H1 (cell line): ENCODE measurements around the gene KCNJ3.

Experiments used
- CTCF ChIP-seq, 3 experiments: IDR thresholded peaks; 1 replicate in 2 of 3; 2 replicates in 1 of 3; pipeline versions ENCODE4 v1.5.1 to v1.6.1; 2011; ENCODE audit warnings: low read length in 3 of 3, mild to moderate bottlenecking in 3 of 3, inconsistent platforms in 2 of 3, low read depth in 1 of 3, moderate library complexity in 1 of 3; ENCODE audit not compliant: insufficient read depth in 1 of 3; ENCODE audit errors: control extremely low read depth in 1 of 3
- EGR1 ChIP-seq: IDR thresholded peaks from 2 replicates; pipeline ENCODE4 v1.6.1; 2011; ENCODE audit warnings: low read depth, low read length, borderline replicate concordance
- EP300 ChIP-seq, 2 experiments: IDR thresholded peaks; 1 replicate in 1 of 2; 2 replicates in 1 of 2; pipeline ENCODE4 v1.6.1; 2011 to 2012; ENCODE audit warnings: low read depth in 2 of 2, low read length in 2 of 2, mild to moderate bottlenecking in 2 of 2, borderline replicate concordance in 1 of 2, inconsistent platforms in 1 of 2, moderate library complexity in 1 of 2
- POLR2A ChIP-seq, 2 experiments: IDR thresholded peaks; 1 replicate in 1 of 2; 2 replicates in 1 of 2; pipeline ENCODE4 v1.6.1; 2011; ENCODE audit warnings: low read depth in 2 of 2, low read length in 2 of 2, mild to moderate bottlenecking in 2 of 2; ENCODE audit errors: control extremely low read depth in 1 of 2
- SIX5 ChIP-seq: IDR thresholded peaks from 2 replicates; pipeline ENCODE4 v1.6.1; 2011; ENCODE audit warnings: mild to moderate bottlenecking, low read depth, low read length
- SUZ12 ChIP-seq: fragments of 200-600 bp; sonication (generic); IDR thresholded peaks from 2 replicates; pipeline ENCODE4 v1.6.1; 2012; ENCODE audit warnings: mild to moderate bottlenecking, inconsistent platforms, low read length, moderate library complexity, mixed read lengths

DNA sequence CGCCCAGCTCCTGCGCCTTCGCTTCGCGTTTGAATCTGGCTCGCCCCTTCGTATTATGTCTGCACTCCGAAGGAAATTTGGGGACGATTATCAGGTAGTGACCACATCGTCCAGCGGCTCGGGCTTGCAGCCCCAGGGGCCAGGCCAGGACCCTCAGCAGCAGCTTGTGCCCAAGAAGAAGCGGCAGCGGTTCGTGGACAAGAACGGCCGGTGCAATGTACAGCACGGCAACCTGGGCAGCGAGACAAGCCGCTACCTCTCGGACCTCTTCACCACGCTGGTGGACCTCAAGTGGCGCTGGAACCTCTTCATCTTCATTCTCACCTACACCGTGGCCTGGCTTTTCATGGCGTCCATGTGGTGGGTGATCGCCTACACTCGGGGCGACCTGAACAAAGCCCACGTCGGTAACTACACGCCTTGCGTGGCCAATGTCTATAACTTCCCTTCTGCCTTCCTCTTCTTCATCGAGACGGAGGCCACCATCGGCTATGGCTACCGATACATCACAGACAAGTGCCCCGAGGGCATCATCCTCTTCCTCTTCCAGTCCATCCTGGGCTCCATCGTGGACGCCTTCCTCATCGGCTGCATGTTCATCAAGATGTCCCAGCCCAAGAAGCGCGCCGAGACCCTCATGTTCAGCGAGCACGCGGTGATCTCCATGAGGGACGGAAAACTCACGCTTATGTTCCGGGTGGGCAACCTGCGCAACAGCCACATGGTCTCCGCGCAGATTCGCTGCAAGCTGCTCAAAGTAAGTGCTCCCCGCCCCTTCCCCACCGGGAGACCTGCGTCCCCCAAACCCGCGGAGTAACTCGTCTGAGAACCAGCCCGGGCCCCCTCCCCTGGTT lies 453 bp downstream of the KCNJ3 start:
- TF ChIP-seq POLR2A (IDR thresholded peaks at IDR 0.05; ENCODE audit: control extremely low read depth in 1 of 2, low read depth in 2 of 2, low read length in 2 of 2), result no peak
- no peak for TF ChIP-seq EP300 (IDR thresholded peaks at IDR 0.05; ENCODE audit: borderline replicate concordance in 1 of 2, low read depth in 2 of 2, low read length in 2 of 2)
- no peak for TF ChIP-seq SUZ12
- no peak for TF ChIP-seq CTCF (IDR thresholded peaks at IDR 0.05; ENCODE audit: control extremely low read depth in 1 of 3, insufficient read depth in 1 of 3, low read depth in 1 of 3, low read length in 3 of 3)
- no peak for TF ChIP-seq SIX5
- TF ChIP-seq EGR1, result no peak
